ENCODE results near the gene NRG3. TPM values are rescaled to one million over a fixed set of nuclear protein-coding genes. Genes with fewer than 3 reads are reported as not detected.

The NRG3 gene
- total and polyA plus RNA-seq, 2 donors (not counting 1 experiment from before 2014, with no cell fraction given) = 0.06 TPM; not detected in 1

DNA sequence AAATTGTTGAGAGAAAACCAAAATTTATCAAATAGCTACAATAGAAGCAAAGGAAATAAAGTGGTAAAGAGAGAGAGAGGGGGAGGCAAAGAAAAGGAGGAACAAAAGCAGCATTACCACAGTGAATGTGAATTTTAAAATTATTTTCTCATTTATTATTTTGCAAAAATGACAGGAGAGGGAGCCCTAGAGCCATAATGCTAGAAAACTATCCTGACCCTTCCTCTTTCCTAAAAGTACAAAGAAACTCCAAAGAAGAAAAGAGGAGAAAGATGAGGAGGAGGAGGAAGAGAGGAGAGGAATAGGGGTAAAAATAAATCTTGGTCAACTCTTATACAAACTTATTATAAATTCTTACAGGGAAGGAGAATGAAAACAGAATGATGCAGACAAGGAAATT lies 921.5 kb downstream of the NRG3 start:
- intact Hi-C loops (cut with micrococcal nuclease) = no loop called here
- H3K27me3 ChIP-seq (replicated peaks in 1 of 4; ENCODE audit: control extremely low read depth in 1 of 4, control insufficient read depth in 3 of 4, insufficient read depth in 4 of 4, low read length in 3 of 4) = no peaks in the 10 kb centered on the region
- ATAC-seq (ENCODE audit: low read depth) (no peak), DNase-seq (no peak)
- H4K20me1 ChIP-seq (ENCODE audit: control insufficient read depth, insufficient read depth, low read length, poor library complexity, severe bottlenecking) = no peaks in the 10 kb centered on the region
- TF ChIP-seq, protein P1, sequence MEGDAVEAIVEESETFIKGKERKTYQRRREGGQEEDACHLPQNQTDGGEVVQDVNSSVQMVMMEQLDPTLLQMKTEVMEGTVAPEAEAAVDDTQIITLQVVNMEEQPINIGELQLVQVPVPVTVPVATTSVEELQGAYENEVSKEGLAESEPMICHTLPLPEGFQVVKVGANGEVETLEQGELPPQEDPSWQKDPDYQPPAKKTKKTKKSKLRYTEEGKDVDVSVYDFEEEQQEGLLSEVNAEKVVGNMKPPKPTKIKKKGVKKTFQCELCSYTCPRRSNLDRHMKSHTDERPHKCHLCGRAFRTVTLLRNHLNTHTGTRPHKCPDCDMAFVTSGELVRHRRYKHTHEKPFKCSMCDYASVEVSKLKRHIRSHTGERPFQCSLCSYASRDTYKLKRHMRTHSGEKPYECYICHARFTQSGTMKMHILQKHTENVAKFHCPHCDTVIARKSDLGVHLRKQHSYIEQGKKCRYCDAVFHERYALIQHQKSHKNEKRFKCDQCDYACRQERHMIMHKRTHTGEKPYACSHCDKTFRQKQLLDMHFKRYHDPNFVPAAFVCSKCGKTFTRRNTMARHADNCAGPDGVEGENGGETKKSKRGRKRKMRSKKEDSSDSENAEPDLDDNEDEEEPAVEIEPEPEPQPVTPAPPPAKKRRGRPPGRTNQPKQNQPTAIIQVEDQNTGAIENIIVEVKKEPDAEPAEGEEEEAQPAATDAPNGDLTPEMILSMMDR (IDR thresholded peaks at IDR 0.05) = no peak
- no peak for TF ChIP-seq EZH2 (IDR thresholded peaks at IDR 0.05; ENCODE audit: borderline replicate concordance, insufficient read depth, low read depth, low read length, poor library complexity, severe bottlenecking)
- ChIA-PET CTCF (no interaction called here), POLR2A (no interaction called here)
- no peaks in the 10 kb centered on the region for H3K27me3 Mint-ChIP-seq
- no peak overlapping the region for H3K9ac ChIP-seq (ENCODE audit: low read length)
- no peak overlapping the region for H3K4me2 ChIP-seq (replicated peaks; ENCODE audit: low read depth, low read length, poor library complexity, severe bottlenecking)
- no peaks in the 10 kb centered on the region for H3K36me3 ChIP-seq (replicated peaks in 1 of 2; ENCODE audit: control extremely low read depth in 1 of 2, control insufficient read depth in 1 of 2, extremely low read depth in 1 of 2, insufficient read depth in 2 of 2, low read length in 1 of 2)
- H3K4me3 ChIP-seq (ENCODE audit: control extremely low read depth in 1 of 5, extremely low read depth in 1 of 5, insufficient read depth in 1 of 5, low read depth in 2 of 5, low read length in 4 of 5) = no peak overlapping the region
- no peaks in the 10 kb centered on the region for H3K9me3 ChIP-seq (ENCODE audit: control extremely low read depth in 1 of 3, control insufficient read depth in 2 of 3, insufficient read depth in 1 of 3, low read length in 2 of 3)
- H3K27ac ChIP-seq (ENCODE audit: low read length in 2 of 2) = no peak overlapping the region
- H2AFZ ChIP-seq (ENCODE audit: insufficient read depth, low read depth, low read length, poor library complexity, severe bottlenecking) = no peak overlapping the region
- H3K9me3 Mint-ChIP-seq (ENCODE audit: insufficient read depth) = no peaks in the 10 kb centered on the region
- H3K27ac Mint-ChIP-seq = no peak overlapping the region
- no peaks in the 10 kb centered on the region for H3K79me2 ChIP-seq (ENCODE audit: control insufficient read depth, insufficient read depth, low read length)
- no peaks in the 10 kb centered on the region for H3K4me1 ChIP-seq (ENCODE audit: control insufficient read depth in 2 of 2, insufficient read depth in 2 of 2, low read length in 2 of 2)
- H3K4me3 Mint-ChIP-seq = no peak overlapping the region
- H3K4me1 Mint-ChIP-seq = no peaks in the 10 kb centered on the region

DNA sequence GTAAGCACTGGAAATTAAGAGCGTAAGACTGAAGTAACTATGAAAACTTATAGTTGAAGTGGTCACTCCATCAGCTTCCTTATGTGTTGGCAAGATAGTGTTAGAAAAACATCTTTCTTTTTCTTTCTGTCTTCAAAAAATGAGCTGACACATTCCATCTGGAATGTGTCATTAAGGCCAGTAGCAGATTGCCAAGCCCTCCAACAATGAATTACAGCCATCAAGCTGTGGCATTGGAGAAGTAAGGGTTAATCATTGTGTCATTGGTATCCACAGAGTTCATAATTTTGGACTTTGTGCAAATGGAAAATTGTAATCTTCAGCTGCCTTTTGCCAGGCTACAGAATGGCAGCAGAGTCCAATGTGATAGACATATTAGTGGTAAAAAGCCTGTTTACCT lies 926.3 kb downstream of the NRG3 start:
- no peaks in the 10 kb centered on the region for H3K36me3 ChIP-seq (replicated peaks in 1 of 2; ENCODE audit: control extremely low read depth in 1 of 2, control insufficient read depth in 1 of 2, extremely low read depth in 1 of 2, insufficient read depth in 2 of 2, low read length in 1 of 2)
- H3K27me3 ChIP-seq (replicated peaks in 1 of 4; ENCODE audit: control extremely low read depth in 1 of 4, control insufficient read depth in 3 of 4, insufficient read depth in 4 of 4, low read length in 3 of 4) = no peaks in the 10 kb centered on the region
- no CpG with 5 or more reads among the region's 1 CpG for WGBS (ENCODE audit: insufficient coverage)
- H2AFZ ChIP-seq (ENCODE audit: insufficient read depth, low read depth, low read length, poor library complexity, severe bottlenecking) = no peak overlapping the region
- H3K4me3 ChIP-seq (ENCODE audit: control extremely low read depth in 1 of 5, extremely low read depth in 1 of 5, insufficient read depth in 1 of 5, low read depth in 2 of 5, low read length in 4 of 5) = no peak overlapping the region
- Mint-ChIP-seq H3K27me3 (no peaks in the 10 kb centered on the region), H3K9me3 (ENCODE audit: insufficient read depth) (no peaks in the 10 kb centered on the region), H3K4me1 (no peaks in the 10 kb centered on the region), H3K4me3 (no peak overlapping the region), H3K27ac (no peak overlapping the region)
- intact Hi-C loops (cut with micrococcal nuclease) = no loop called here
- no peak overlapping the region for H3K27ac ChIP-seq (ENCODE audit: low read length in 2 of 2)
- ATAC-seq (ENCODE audit: low read depth) (no peak), DNase-seq (no peak)
- no peaks in the 10 kb centered on the region for H3K4me1 ChIP-seq (ENCODE audit: control insufficient read depth in 2 of 2, insufficient read depth in 2 of 2, low read length in 2 of 2)
- TF ChIP-seq EZH2 (IDR thresholded peaks at IDR 0.05; ENCODE audit: borderline replicate concordance, insufficient read depth, low read depth, low read length, poor library complexity, severe bottlenecking) = no peak
- TF ChIP-seq, protein P1 (IDR thresholded peaks at IDR 0.05) = no peak
- CTCF ChIA-PET = no interaction called here
- H3K4me2 ChIP-seq (replicated peaks; ENCODE audit: low read depth, low read length, poor library complexity, severe bottlenecking) = no peak overlapping the region
- H3K9me3 ChIP-seq (ENCODE audit: control extremely low read depth in 1 of 3, control insufficient read depth in 2 of 3, insufficient read depth in 1 of 3, low read length in 2 of 3) = no peaks in the 10 kb centered on the region
- POLR2A ChIA-PET = no interaction called here
- no peaks in the 10 kb centered on the region for H3K79me2 ChIP-seq (ENCODE audit: control insufficient read depth, insufficient read depth, low read length)
- no peak overlapping the region for H3K9ac ChIP-seq (ENCODE audit: low read length)
- no peaks in the 10 kb centered on the region for H4K20me1 ChIP-seq (ENCODE audit: control insufficient read depth, insufficient read depth, low read length, poor library complexity, severe bottlenecking)
